H1 (cell line): ENCODE results near the gene MT1H. TPM values are rescaled to one million over a fixed set of nuclear protein-coding genes. Genes with fewer than 3 reads are reported as not detected.

Experiments
- RXRA ChIP-seq: IDR thresholded peaks from 2 replicates; pipeline ENCODE4 v1.6.1; 2011; ENCODE audit warnings: low read depth, mild to moderate bottlenecking, low read length, moderate library complexity; ENCODE audit not compliant: insufficient read depth
- SAP30 ChIP-seq: fragments of 300-600 bp; sonication (generic); IDR thresholded peaks from 2 replicates; pipeline ENCODE4 v1.7.1; 2012; ENCODE audit warnings: low read length, moderate library complexity, mild to moderate bottlenecking, inconsistent platforms; ENCODE audit not compliant: insufficient read depth, insufficient replicate concordance
- SUZ12 ChIP-seq: fragments of 200-600 bp; sonication (generic); IDR thresholded peaks from 2 replicates; pipeline ENCODE4 v1.6.1; 2012; ENCODE audit warnings: mild to moderate bottlenecking, inconsistent platforms, low read length, moderate library complexity, mixed read lengths
- polyA plus RNA-seq, 7 experiments: library from polyadenylated mRNA; depleted of rRNA in 3 of 7; stranded (reverse) in 5 of 7; unstranded in 2 of 7; fragments of >200 nt in 5 of 7; fragments of 200-250 nt in 2 of 7; gene quantifications; 1 replicate in 5 of 7; 2 replicates in 1 of 7; 4 replicates in 1 of 7; pipeline versions ENCODE4 v1.2.1 to v1.2.3, GENCODE V29; 2011 to 2013; ENCODE audit warnings: missing spikeins in 2 of 7, mixed read lengths in 2 of 7
- total RNA-seq: library from RNA; stranded (reverse); fragmentation: NEBNext Ultra II Directional; extraction: Animal tissue kit (Norgen Biotek cat#: 25700); gene quantifications from 2 replicates; pipeline ENCODE4 v1.2.1, GENCODE V29; 2021
- TF ChIP-seq, protein P1 (sequence below): IDR thresholded peaks from 2 replicates; pipeline ENCODE4 v1.6.1; 2012; ENCODE audit warnings: inconsistent platforms

MT1H gene
- total and polyA plus RNA-seq, 2 of the 8 experiments (the other 6 are each of a cell fraction or from before 2014, with no cell fraction given) = 11.9 to 95.7 TPM

DNA sequence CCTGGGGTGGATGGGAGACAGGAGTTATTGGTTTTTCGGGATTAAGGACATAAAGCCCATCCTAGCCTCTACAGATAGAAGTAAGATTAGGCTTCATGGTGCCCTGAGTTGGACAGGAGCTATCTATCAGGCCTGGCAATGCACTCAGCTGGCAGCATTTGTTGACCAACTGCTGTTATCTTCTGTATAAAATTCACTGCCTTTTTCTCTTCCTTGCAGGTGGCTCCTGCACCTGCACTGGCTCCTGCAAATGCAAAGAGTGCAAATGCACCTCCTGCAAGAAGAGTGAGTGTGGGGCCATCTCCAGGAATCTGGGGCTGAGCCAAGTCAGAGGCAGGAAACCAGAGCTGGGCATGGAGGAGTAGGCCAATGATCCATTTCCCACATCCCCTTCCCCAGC is 30.6 kb upstream of the MT1H start (continued):
- TF ChIP-seq, protein P1, sequence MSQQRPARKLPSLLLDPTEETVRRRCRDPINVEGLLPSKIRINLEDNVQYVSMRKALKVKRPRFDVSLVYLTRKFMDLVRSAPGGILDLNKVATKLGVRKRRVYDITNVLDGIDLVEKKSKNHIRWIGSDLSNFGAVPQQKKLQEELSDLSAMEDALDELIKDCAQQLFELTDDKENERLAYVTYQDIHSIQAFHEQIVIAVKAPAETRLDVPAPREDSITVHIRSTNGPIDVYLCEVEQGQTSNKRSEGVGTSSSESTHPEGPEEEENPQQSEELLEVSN = no peak
- TF ChIP-seq RXRA (no peak), SUZ12 (no peak), SAP30 (no peak)
